NT2/D1 (cell line): ENCODE data around the gene NKAIN2.

ENCODE experiments used
- SUZ12 ChIP-seq: IDR thresholded peaks from 2 replicates; pipeline ENCODE4 v1.6.1; 2011; ENCODE audit not compliant: insufficient read length, insufficient read depth; ENCODE audit errors: extremely low read depth
- YY1 ChIP-seq: IDR thresholded peaks from 2 replicates; pipeline ENCODE4 v1.6.1; 2011; ENCODE audit not compliant: insufficient read length, insufficient read depth
- ZNF274 ChIP-seq: IDR thresholded peaks from 2 replicates; pipeline ENCODE4 v1.6.1; 2011; ENCODE audit warnings: mild to moderate bottlenecking, low read depth, low read length

DNA sequence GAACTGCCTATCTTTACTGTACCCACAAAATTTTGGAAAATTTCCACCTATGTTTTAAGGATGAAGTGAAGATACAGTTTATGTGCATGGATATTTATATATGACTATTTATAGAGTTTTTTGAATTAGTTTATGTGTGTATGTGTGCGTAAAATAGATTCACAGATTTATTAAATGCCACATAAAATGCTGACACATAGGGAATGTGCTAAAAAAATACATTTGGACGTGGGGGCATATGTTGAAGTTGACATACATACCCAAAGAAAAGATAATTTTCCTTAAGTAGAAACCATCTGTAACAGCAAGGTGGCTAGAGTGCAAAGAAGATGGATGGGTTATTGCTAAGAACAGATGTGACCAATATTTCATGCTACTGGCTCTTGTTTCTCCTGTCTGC, 856.5 kb downstream of the NKAIN2 start:
- TF ChIP-seq ZNF274, result no peak
- TF ChIP-seq YY1, result no peak
- TF ChIP-seq SUZ12, result no peak
